HG03135 (cell line): ENCODE data around the gene SKA3.
"Not testable (repeated sequence)": the region's sequence is repeated elsewhere in the genome, so short reads cannot be mapped to it uniquely, and the experiment has no call there.

Source experiments
- ATAC-seq: cut with Tn5 transposase; IDR thresholded peaks from one replicate; pipeline ENCODE4 v1.9.1; 2021; ENCODE audit warnings: mild to moderate bottlenecking, moderate library complexity; ENCODE audit not compliant: unreplicated experiment

SKA3 gene

DNA sequence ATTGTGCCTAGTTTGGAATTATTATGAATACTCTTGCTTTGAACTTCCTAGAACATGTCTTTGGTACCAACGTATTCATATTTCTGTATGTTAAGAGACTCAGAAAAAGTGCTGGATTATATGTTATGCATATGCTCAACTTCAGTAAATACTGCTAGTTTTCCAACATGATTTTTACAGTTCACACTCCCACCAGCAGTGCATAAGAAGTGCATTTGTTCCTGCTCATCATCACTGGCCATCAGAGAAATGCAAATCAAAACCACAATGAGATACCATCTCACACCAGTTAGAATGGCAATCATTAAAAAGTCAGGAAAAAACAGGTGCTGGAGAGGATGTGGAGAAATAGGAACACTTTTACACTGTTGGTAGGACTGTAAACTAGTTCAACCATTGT, 2.6 kb downstream of the SKA3 start:
- ATAC-seq, result not testable (repeated sequence)

DNA sequence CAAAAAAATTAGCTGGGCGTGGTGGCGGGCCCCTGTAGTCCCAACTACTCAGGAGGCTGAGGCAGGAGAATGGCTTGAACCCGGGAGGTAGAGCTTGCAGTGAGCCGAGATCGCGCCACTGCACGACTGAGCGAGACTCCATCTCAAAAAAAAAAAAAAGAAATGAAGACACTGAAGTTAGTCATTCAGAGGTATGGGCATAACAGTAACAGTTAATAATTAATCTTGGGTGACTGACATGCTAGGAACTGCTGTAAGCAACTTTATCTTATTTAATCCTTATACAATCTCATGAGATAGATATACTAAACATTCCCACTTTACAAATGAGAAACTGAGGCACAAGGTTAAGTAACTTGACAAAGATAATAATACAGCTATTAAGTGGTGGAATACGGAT, 4.9 kb downstream of the SKA3 start:
- ATAC-seq, result no peak

DNA sequence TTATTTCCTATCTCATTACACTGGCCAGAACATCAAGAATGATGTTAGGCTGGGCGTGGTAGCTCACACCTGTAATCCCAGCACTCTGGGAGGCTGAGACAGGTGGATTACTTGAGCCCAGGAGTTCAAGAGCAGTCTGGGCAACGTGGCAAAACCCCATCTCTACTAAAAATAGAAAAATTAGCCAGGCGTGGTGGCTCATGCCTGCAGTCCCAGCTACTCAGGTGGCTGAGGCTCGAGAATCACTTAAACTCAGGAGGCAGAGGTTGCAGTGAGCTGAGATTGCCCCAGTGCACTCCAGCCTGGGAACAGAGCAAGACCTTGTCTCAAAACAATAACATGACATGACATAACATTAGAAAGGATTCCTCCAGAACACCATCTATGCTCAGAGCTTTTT, 10.7 kb downstream of the SKA3 start:
- ATAC-seq, result not testable (repeated sequence)

DNA sequence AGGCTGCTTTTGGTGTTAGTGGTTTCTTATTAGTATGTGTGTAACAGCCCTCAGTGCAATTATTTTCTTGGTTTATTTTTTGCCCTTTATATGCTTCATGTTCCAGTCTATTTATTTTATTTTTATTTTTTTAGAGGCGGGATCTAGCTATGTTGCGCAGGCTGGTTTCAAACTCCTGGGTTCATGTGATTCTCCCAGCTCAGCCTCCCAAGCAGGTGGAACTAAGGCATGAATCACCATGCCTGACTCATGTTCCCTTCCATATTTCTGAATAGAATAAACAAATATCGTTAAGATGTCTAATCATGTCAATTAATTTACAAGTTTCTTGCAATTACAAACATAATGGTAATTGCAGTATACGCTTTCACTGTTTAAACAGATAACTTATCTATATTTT, 11.7 kb downstream of the SKA3 start:
- no peak for ATAC-seq

DNA sequence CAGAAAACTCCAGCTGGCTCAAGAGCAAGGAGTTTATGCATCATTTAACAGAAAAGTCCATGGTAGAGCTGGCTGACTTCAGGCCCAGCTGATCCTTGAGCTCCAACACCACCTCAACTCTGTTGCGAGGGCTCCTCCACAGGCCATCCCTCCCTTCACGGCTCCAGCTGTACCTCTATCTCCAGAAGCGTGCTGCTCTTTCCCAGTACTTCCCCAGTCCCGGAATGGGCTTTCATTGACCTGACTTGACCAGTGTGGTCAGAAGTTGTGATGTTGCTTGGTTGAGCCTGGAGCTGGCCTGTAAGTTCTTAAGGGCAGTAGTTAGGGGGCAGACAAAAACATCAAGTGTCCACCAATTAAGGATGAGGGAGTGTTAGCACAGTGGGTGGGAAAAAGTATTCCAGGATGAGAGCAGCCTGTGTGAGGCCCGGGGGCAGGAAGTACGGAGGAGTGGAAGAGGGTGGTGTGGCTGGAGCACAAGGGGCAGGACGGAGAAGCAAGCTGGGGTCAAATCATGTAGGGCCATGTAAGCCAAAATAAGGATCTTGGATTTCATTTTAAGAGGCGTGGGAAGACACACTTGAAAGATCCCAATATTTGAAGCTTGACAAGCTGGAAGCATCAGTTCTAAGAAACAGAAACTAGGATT, 24.0 kb downstream of the SKA3 start:
- ATAC-seq, result no peak

DNA sequence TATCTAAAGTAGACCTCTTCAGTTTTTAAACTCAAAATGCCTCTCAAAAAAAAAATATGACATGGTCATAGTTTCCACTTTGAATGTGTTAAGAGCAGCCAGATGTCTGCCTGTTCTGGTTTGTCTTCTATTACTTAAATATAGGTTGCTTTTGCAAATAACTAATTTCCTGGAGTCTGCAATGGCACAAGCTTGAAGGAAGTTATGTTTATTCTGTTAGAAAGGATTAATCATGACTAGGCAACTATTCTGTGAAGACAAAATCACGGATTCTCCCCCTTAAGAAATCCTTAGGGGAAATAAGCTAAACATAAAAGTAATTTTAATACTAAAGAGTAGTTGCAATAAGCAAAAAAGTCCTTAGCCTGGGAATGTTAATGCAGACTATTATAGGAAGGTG, 26.3 kb downstream of the SKA3 start:
- ATAC-seq, result no peak

DNA sequence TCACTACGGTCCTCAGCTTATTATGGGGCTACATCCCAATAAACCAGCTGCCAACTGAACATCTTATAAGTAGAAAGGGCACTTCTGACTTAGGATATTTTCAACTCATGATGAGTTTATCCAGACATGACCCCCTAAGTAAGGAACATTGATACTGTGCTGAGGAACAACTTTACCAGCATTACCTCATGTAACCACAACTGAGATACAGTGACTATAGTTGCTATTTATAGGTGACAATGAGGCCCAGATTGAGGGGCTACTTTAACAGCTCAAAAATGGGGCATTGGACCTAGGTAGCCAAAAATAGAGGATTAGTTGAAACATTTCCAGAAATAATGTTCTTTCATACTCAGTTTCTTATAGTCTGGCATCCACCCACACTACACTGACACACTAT, 26.8 kb downstream of the SKA3 start:
- no peak for ATAC-seq

DNA sequence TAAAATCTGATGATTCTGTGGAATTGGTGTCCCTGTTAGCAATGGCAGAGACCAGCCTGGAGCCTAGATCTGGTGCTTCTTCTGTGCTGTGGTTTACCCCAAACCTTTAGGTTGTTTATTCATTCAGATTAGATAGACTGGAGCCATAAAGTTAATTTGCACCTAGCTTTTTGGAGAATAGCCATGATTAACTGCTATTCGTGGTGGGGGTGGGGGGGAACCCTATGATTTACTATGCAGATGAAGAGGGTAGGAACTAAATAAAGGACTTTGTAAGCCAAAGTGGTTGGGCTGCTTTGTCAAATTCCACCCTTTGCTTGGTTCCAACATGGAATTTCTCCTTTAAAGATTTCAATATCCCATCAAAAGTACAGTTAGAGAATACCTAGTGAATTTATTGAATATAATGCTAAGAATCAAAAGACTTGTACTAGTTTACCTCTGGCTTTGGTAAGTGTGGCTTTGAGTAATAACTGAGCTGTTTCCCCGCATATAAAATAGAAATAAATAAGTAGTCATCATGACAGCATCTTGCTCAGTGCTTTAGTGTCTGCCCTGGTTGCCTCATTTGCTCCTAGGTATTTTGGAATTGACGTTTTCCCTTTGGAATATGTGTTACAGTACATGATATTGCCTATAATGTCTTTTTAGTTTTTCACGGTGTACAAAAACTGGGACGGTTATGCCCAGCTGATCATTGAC, 27.6 kb downstream of the SKA3 start:
- no peak for ATAC-seq

DNA sequence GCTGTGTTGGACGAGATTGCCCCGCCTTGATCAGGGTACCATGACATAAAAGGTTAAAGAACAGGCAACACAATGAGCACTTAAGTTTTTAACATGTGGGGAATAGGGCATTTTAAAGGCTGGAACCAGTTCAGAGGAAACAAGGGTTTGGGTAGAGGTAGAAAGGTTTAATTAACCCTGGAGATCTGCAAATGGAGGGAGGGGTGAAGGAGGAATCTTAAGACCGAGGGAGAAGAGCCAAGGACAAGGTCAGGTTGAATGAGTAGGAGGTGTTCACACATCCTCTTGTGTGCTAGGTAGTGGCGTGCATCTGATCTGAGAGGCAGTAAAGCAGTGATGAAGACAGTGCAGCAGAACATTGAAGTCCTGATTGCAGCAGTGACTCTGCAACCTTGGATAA, 28.5 kb downstream of the SKA3 start:
- no peak for ATAC-seq

DNA sequence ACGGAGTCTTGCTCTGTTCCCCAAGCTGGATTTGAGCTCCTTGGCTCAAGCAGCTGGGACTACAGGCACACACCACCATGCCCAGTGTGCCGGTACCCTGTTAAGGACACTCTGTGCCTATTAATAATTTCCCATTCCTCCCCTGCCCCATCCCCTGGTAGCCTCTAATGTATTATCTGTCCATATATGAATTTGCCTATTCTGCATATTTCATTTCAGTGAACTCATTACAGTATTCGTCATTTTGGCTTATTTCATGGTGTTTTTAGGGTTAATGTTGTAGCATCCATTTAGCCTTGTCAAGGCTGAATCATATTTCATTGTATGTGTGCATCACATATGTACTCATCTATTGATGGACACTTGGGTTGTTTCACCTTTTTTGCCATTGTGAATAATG, 33.6 kb downstream of the SKA3 start:
- ATAC-seq, result no peak

DNA sequence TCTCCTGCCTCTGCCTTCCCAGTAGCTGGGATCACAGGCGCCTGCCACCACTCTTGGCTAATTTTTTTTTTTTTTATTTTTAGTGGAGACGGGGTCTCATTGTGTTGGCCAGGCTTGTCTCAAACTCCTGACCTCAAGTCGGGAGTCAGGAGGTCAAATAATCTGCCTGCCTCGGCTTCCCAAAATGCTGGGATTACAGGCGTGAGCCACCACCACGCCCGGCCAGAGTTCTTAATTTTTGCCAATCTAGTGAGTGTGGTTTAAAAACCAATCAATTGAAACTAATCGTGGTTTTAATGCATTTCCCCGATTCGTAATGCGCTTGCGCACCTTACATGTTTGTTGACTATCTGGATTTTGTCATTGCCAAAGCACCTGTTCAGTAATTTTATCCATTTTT, 37.0 kb downstream of the SKA3 start:
- no peak for ATAC-seq

DNA sequence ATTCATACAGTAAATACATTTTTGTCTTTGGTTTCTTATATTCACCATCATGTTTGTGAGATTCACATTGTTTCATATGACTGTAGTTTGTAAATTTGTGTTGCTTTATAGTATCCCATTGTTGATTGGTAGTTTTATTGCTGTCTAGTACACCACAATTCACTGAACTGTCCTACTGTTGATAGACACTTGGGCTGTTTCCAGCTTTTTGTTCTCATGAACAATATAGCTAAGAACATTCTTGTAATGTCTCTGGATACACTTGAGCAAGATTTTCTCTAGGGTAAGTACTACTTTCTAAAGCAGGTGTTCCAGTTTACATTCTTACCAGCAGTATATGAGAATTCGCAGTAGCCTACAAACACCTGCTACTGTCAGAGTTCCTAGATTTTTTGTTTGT, 37.8 kb downstream of the SKA3 start:
- no peak for ATAC-seq

DNA sequence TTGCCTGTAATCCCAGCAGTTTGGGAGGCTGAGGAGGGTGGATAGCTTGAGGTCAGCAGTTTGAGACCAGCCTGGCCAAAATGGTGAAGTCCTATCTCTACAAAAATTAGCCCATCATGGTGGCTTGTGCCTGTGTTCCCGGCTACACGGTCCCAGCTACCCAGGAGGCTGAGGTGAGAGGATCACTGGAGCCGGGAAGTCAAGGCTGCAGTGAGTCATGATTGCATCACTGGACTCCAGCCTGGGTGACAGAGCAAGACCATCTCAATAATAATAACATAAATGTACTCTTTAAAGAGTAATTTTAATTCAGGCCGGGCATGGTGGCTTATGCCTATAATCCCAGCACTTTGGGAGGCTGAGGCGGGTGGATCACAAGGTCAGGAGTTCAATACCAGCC, 38.7 kb downstream of the SKA3 start:
- no peak for ATAC-seq

DNA sequence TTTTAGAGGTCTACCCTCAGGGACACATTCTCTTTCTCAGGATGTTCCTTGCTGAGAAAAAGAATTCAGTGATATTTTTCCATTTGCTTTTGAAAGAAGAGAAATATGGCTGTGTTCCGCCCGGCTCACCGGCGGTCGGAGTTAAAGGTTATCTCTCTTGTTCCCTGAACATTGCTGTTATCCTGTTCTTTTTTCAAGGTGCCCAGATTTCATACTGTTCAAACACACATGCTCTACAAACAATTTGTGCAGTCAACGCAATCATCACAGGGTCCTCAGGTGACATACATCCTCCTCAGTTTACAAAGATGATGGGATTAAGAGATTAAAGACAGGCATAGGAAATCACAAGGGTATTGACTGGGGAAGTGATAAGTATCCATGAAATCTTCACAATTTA, 40.5 kb downstream of the SKA3 start:
- ATAC-seq, result not testable (repeated sequence)

DNA sequence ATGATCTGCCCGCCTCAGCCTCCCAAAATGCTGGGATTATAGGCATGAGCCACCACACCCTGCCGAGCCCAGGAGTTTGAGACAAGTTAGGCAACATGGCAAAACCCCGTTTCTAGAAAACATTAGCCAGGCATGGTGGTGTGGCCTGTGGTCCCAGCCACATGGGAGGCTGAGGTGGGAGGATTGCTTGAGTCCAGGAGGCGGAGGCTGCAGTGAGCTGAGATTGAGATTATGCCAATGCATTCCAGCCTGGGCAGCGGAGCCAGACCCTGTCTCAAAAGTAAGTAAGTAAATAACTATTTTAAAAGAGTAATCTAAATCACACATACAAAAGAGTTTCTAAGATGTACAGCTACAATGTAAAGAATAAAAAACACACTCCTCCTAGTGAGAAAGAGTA, 41.9 kb downstream of the SKA3 start:
- ATAC-seq, result no peak

DNA sequence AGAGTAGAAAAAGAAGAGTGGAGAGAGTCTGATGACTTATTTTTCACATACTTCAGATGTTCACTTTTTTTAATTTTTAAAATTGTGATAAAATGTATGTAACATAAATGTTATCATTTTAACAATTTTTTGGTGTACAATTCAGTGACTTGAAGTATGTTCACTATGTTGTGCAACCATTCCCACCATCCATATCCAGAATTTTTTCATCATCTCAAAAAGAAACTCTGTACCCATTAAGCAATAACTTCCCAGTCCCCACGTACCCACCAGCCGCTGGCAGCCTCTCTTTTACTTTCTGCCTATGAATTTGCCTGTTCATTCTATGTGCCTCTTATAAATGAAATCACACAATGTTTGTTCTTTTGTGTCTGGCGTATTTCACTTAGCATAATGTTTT, 43.3 kb downstream of the SKA3 start:
- ATAC-seq, result no peak

DNA sequence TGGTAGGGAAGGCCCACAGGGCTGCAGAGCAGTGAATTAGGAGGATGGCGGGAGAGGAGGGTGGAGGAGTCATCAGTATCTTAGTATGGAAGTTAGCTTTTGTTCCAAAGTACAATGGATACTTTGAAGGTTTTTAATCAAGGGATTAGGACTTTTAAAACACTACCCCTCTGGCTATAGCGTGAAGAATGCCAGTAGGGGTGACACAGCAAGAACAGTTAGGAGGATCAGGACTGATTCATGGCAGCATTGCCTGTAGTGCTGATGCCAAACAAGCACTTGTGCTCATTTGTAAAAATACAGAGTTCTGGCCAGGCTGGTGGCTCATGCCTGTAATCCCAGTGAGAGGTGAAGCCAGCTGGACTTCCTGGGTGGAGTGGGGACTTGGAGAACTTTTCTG, 46.2 kb downstream of the SKA3 start:
- no peak for ATAC-seq

DNA sequence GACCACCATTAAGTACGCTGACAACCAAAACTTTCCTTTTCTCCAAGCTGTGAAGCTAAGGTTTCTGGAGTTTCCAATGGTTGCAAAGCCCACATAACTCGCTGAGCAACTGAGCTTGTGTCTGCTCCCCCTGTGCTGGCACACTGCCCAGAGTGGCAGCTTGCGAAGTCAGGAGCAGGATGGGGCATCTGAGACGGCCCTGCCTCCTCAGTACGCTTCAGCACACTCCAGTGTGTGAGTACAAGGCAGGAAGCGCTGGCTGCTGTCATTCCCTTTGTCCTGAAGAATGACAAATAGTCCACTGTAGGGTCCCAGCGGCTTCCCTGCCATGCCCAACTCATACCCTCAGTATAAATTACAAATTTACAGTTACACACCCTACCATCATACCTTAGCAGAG, 51.5 kb downstream of the SKA3 start:
- no peak for ATAC-seq

DNA sequence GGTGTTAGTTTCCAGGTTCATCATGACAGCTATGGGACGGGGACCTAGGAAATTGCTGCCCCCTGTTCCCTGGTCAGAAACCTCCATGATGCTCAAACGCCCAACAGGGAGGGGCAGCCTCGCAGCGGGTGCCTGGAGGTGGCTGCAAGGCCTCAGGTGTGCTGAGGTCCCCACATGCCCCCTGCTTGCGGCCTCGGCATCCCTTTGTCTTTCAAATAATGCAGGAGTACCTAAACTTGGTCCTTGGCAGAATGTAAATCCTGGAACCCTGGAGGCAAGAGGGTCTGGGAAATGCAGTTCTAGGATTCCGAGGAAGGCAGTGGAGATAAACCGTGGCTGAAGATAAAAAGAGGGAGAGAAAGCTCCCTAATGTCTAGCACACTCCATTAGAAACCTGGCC, 52.4 kb downstream of the SKA3 start:
- no peak for ATAC-seq

DNA sequence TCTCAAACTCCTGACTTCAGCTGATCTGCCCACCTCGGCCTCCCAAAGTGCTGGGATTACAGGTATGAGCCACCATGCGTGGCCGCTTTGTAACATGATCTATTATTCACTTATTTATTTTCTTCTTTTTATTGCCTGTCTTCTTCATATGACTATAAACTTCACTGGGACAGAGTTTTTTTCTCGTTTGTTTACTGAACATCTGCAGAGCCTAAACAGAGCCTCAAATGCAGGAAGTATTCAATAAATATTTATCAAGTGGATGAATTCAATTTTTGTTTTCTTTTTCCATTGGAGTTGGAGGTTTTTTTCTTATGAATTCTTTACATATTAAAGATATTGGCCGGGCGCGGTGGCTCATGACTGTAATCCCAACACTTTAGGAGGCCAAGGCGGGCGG, 54.7 kb downstream of the SKA3 start:
- no peak for ATAC-seq

DNA sequence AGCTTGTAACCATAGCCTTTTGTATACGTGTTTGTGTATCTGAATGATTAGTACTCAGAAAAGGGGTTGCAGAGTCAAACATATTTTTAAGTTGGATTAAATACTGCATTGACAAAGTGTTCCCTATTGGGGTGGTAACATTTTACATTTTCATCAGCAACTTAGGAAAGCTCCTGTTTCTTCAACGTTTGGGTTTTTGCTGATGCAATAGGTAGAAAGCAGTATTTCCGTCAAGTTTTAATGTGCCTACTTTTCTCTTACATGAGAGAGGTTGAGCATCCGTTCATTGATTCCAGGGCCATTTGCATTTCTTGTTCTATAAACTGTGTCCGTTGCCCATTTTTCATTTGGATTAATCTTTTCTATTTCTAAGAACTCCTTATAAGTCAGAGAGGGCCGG, 56.2 kb downstream of the SKA3 start:
- no peak for ATAC-seq

DNA sequence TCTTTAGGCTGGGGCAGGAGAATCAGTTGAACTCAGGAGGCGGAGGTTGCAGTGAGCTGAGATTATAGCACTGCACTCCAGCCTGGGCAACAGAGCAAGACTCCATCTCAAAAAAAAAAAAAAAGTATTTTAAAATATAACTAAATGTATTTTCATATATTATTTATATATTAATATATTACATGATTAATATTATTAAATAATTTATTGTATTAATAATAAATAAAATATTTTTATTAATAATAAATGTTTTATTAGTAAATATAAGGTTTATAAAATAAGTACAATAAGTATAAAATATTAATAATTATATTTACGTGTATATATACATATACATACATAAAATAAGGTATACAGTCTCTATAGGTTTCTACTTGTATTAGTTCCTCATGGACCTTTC, 56.8 kb downstream of the SKA3 start:
- ATAC-seq, result no peak

DNA sequence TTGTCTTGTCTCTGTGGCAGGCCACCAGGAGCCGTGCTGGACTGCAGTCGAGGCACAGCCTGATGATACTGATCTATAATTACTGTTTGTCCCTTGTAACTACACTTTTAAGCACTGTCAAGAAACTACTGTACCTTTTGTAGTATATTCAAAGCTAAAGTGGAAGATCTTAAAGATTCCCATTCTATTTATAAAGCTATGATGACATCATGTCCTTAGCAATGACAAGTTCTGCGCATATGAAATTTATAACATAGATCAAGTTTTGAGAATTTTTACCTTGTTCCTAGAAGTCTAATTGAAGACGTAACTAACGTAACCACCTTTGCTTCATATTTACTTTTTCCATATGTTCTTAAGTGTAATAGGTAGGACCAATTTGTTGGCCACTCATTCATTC, 58.2 kb downstream of the SKA3 start:
- no peak for ATAC-seq
